VCaP (cell line): ENCODE measurements around the gene NFIA.

Experiments
- H3K27ac ChIP-seq: fragments of 450-650 bp; 2 replicates; pipeline ENCODE4 v1.5.1; 2017
- TF ChIP-seq, protein P1 (sequence below): fragments of 450-650 bp; conservative IDR thresholded peaks from 2 replicates; pipeline ENCODE4 v1.5.1; 2017; ENCODE audit warnings: mild to moderate bottlenecking, moderate library complexity

The NFIA gene

DNA sequence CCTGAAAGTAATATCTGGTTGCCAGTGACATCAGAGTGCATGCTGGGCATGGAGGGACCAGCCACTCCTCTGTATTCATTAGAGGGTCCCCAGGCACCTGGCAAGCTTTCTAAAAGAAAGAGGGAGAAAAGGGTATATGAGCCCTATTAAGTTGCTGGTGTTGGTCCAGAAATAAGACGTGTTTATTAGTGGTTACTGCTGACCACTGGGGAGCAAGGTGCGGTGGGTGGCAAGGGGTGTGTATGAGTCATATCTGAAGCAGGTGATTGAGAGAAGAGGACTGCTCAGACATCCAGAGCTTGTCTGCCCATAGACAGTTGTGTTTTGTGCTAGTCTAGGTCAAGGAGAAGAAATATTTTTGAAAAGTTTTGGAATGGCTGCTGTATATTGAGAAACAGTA lies 344.5 kb downstream of the NFIA start:
- TF ChIP-seq, protein P1, sequence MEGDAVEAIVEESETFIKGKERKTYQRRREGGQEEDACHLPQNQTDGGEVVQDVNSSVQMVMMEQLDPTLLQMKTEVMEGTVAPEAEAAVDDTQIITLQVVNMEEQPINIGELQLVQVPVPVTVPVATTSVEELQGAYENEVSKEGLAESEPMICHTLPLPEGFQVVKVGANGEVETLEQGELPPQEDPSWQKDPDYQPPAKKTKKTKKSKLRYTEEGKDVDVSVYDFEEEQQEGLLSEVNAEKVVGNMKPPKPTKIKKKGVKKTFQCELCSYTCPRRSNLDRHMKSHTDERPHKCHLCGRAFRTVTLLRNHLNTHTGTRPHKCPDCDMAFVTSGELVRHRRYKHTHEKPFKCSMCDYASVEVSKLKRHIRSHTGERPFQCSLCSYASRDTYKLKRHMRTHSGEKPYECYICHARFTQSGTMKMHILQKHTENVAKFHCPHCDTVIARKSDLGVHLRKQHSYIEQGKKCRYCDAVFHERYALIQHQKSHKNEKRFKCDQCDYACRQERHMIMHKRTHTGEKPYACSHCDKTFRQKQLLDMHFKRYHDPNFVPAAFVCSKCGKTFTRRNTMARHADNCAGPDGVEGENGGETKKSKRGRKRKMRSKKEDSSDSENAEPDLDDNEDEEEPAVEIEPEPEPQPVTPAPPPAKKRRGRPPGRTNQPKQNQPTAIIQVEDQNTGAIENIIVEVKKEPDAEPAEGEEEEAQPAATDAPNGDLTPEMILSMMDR, result no peak
- no peak overlapping the region for H3K27ac ChIP-seq

DNA sequence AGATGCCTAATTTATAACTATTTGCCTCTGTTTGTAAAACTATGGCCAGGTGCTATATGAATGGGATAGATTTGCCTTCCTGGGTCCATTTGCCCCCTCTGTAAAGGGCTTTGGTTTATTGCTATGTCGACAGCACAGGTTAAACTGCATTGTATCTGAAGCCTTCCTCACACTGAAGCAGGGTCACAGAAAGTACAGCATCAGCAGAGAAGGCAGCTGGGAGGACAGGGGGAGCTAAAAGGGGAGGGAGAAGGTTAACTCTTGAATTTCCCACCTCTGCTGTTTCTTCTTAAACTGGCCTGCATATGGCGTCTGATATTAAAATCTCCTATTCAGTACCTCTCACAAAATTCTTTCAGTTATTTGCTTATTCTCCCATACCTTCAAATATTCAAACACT lies 345.1 kb downstream of the NFIA start:
- H3K27ac ChIP-seq, result no peak overlapping the region
- TF ChIP-seq, protein P1, result no peak

DNA sequence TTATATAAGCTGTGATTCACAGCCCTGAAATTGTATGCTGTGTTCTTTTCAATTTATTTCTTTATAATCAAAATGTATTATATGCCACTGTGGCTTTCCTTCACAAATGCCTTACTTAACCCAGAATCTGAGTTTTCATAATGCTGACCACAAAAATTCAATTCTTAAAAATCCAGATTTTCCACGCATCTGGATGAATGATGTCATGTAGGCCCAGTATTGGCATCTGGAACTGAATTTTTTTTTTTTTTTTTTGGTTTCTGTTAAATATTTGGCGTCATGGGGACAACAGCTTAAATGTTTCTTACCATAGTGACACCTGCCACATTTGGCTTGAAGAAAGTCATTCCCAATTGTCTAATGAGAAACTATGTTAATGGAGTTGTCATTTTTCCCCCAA lies 345.8 kb downstream of the NFIA start:
- TF ChIP-seq, protein P1, result no peak
- no peak overlapping the region for H3K27ac ChIP-seq

DNA sequence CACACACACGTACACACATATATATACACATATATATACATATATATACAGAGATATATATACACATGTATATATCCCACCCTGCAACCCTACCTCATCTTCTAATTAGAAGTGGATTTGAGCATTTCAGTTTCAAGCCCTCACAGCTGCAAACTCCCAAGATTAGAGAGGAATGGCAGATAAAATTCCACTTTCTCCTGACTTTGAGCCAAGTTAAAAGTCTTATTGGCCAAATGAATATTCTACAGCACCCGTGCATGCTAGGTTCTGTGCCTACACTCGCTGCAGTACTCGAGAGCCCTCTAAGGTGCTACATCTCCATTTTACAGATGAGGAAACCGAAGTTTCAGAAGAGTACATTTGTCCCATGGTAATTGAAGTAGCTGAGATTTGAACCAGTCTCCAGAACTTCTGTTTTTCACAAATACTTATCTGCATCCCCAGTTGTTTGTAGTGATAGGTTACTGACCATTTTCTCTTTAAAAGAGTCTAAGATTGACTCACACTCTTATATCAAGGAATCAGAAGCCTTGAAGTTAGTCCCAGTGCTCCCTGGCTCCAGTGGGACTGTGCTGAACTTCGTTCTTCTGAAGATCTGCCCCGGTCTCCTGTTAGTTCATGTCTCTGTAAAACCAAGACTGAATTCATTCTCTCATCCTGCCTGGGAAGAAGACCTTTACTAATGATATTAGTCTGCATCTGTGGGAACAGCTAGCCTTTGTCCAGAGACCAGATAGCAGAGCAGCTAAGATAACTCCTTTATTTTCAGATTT lies 350.4 kb downstream of the NFIA start:
- TF ChIP-seq, protein P1, result no peak
- no peak overlapping the region for H3K27ac ChIP-seq

DNA sequence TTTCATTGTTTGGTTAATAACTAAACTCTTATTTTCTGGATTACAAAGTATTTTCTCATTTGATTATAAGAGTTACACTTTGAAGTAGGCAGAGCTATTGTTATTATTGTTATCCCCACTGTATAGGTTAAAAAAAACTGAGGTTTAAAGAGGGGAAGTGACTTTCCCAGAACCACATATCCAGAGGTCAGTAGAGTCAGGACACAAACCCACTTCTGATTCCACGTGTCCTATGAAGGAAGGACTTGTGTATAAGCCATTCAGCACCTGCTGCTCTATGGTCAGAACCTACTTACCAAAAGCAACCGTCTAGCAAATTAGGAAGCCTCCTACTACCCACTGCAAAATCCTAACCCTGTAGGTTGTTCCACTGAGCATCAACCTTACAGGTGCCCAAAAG lies 351.3 kb downstream of the NFIA start:
- H3K27ac ChIP-seq, result no peak overlapping the region
- TF ChIP-seq, protein P1, result no peak

DNA sequence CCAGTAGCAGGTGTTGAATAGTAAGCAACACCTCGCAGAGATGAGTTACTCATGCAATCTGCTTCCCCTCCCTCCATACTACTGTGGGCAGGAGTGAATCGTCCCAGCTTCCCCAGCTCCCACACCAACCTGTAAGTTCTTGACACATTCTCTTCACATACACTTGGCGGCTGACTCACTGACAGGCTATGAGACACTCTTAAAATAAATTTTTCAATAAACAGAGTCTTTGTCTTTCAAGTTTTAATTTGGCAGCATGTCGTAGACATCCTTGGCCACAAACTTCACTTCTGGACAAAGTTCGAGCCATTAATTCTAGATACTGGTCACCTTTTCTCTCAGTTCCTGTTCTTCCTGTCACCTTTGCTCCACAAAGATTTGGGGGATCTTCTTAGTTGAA lies 351.9 kb downstream of the NFIA start:
- TF ChIP-seq, protein P1, result no peak
- no peak overlapping the region for H3K27ac ChIP-seq

DNA sequence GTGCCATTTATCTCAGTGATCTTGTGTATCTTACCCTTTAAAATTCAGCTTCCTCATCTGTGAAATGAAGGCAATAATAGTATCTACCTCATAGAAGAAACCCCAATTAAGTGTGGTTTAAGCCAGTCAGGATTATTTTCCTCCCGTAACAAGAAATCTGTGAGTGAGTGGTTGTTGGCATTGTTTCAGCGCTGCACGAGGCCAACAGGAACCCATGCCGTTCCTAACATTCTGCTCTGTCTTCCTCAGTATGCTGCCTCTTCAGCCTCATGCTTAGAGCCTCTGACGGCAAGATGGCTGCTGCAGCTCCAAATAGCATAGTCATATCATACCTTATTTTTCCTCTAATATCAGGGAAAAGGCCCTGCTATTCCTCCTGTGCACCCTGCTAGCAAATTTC lies 352.9 kb downstream of the NFIA start:
- TF ChIP-seq, protein P1, result no peak
- no peak overlapping the region for H3K27ac ChIP-seq
